Measurements from ENCODE around the gene EIF4A2.
"Not testable (repeated sequence)": the region's sequence is repeated elsewhere in the genome, so short reads cannot be mapped to it uniquely, and the experiment has no call there.

EIF4A2 gene

DNA sequence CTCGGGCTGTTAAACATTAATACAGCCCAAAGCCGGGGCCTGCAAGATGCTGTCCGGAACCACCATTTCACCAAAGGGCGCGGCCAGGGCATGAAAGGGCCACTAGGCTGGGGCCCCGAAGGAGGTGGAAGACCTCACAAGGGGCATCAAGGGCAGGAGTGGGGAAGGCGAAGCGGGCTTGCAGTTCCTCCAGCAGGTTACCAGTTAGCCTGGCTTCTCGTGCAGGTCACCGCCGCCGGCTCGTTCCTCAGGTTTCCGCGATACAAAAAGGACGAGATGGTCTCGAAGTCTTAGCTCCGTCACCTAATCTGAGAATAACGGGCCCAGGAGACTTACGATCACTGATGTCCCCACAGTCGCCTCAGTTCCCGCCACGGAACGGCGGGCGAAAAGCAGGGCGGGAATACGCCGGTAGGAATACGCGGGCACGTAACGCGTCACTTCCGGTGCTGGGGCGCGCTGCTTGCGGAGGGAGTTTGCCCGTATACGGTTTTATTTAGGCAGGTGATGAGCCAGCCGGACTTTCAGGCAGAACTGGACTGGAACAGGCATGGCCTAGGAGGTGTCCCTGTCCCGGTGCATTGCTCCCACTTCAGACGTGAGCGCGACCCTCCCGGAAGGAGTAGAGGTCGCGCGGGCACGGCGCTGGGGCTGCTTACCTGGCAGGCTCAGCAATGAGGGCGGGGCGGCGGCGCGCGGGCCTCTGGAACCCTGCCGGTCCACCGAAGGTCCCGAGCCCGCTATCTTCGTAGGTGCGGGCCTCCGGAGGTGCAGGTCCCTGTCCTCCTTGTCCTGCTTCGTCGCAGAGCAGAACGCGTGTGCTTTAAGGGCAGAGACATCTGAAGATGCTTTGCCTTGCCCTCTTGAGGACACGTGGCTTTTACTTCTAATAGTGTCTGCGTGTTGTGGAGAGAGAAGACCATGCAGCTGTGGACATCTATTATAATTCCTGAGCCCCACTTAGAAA, 23.0 kb downstream of the EIF4A2 start, which contains the start of gene RFC4:
RFC4 (minus strand) TSS at position 394 of the 967 bp plus-strand sequence. CDS start 1,769 bp downstream, outside the sequence.
- TF ChIP-seq, protein P1, sequence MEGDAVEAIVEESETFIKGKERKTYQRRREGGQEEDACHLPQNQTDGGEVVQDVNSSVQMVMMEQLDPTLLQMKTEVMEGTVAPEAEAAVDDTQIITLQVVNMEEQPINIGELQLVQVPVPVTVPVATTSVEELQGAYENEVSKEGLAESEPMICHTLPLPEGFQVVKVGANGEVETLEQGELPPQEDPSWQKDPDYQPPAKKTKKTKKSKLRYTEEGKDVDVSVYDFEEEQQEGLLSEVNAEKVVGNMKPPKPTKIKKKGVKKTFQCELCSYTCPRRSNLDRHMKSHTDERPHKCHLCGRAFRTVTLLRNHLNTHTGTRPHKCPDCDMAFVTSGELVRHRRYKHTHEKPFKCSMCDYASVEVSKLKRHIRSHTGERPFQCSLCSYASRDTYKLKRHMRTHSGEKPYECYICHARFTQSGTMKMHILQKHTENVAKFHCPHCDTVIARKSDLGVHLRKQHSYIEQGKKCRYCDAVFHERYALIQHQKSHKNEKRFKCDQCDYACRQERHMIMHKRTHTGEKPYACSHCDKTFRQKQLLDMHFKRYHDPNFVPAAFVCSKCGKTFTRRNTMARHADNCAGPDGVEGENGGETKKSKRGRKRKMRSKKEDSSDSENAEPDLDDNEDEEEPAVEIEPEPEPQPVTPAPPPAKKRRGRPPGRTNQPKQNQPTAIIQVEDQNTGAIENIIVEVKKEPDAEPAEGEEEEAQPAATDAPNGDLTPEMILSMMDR (IDR thresholded peaks at IDR 0.05; ENCODE audit: insufficient read depth, low read depth, low read length, missing control alignments), result no peak
- peak; percentile 80 for DNase-seq (ENCODE audit: low read depth)
- H3K4me3 ChIP-seq (ENCODE audit: low read length), result peak within 1 kb of the TSS; percentile 91

DNA sequence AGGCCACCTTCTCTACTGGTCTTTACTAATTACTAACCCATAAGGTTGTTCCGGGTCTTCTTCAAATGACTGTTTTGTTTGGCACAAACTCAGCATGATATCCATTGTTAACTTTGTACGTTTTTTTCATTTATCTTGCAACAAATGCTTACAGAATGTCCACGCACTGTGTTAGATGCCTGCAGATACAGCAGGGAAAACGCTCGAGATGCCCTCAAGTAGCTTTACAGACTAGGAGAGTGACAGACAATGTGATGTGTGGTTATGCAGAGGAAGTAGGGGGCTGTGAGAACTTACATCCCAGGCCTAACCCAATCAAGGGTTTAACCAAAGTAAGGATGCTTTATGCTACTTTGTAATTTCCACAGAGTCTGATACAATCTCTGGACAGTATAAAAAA, 23.9 kb downstream of the EIF4A2 start:
- no peak for DNase-seq (ENCODE audit: low read depth)
- TF ChIP-seq, protein P1 (IDR thresholded peaks at IDR 0.05; ENCODE audit: insufficient read depth, low read depth, low read length, missing control alignments), result no peak
- peak overlapping the region; percentile 91 for H3K4me3 ChIP-seq (ENCODE audit: low read length)

DNA sequence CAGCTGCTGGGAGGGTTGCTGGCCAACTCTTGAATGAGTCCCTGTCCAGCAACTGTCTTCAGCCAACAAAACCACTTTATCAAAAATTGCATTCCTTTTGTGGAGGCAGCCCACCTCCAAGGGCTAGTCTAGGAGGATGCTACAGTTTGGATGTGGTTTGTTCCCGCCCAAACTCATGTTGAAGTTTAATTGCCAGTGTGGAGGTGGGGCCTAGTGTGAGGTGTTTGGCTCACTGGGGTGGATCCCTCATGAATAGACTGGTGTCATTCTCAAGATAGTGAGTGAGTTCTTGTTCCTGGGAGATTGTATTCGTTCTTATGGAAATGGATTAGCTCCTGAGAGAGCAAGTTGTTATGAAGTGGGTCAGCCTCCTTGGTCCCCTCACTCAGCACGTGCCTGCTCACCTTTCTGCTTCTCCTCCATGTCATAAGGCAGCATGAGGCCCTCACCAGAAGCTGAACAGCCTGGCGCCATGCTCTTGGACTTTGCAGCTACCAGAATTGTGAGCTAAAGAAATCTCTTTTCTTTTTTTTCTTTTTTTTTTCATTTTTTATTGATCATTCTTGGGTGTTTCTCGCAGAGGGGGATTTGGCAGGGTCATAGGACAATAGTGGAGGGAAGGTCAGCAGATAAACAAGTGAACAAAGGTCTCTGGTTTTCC, 27.1 kb downstream of the EIF4A2 start:
- no peak for DNase-seq (ENCODE audit: low read depth)
- H3K4me3 ChIP-seq (ENCODE audit: low read length), result no peak overlapping the region
- TF ChIP-seq, protein P1 (IDR thresholded peaks at IDR 0.05; ENCODE audit: insufficient read depth, low read depth, low read length, missing control alignments), result no peak

DNA sequence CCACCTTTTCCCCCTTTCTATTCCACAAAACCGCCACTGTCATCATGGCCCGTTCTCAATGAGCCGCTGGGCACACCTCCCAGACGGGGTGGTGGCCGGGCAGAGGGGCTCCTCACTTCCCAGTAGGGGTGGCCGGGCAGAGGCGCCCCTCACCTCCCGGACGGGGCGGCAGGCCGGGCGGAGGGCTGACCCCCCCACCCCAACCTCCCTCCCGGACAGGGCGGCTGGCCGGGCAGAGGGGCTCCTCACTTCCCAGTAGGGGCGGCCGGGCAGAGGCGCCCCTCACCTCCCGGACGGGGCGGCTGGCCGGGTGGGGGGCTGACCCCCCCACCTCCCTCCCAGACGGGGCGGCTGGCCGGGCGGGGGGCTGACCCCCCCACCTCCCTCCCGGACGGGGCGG, 27.9 kb downstream of the EIF4A2 start:
- DNase-seq (ENCODE audit: low read depth); H3K4me3 ChIP-seq (ENCODE audit: low read length): not testable (repeated sequence)

DNA sequence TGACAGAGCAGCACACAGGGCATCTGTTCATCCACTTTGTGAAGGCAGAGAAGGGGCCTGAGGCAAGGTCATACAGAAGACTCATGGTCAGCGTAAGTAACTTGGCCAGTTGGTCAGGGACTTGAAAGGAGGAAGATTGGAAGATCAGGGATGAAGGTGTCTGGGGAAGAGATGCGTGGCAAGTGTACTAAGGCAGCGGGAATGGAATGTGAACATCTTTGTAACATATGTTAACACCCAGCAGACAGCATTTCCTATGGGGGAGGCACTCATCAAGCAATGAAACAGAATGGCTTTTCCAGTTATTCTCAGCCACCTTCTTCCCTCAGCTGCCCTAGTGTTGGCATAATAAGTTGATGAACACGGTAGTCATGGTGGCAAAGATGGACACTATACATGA, 30.7 kb downstream of the EIF4A2 start:
- no peak for DNase-seq (ENCODE audit: low read depth)
- TF ChIP-seq, protein P1 (IDR thresholded peaks at IDR 0.05; ENCODE audit: insufficient read depth, low read depth, low read length, missing control alignments), result no peak
- H3K4me3 ChIP-seq (ENCODE audit: low read length), result no peak overlapping the region

DNA sequence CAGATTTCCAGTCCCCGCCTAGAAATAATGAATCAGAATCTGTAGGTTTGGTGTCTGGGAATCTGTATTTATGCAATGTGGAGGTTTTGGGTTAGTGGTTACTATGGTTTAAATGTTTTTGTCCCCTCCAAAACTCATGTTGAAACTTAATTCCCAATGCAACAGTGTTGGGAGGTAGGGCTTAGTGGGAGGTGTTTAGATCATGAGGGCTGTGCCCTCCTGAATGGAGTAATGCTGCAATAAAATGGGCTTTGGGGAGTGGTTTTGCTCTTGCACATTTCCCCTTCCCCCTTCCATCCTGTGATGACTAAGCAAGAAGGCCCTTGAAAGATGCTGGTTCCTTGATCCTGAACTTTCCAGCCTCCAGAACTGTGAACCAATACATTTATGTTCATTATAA, 32.1 kb downstream of the EIF4A2 start:
- TF ChIP-seq, protein P1 (IDR thresholded peaks at IDR 0.05; ENCODE audit: insufficient read depth, low read depth, low read length, missing control alignments), result no peak
- H3K4me3 ChIP-seq (ENCODE audit: low read length), result no peak overlapping the region
- peak; percentile 49 for DNase-seq (ENCODE audit: low read depth)

DNA sequence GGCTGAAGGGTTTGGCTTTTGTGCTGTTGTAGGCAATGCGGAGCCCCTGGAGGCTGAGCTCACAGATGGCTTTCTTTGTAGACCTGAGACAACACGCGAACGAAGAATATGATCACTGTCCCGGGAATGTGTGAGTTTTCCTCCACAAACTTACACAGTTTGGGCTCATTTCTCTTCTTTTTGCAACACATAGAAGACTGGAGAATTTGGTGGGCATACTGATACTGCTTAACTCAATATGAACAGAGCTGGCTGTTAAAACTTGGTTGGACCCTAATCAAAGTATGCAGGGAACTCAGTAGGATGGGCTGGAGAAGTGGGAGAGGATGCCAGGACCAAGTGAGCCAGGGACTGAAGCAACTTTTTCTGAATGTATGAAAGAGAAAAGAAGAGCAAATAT, 35.1 kb downstream of the EIF4A2 start:
- TF ChIP-seq, protein P1 (IDR thresholded peaks at IDR 0.05; ENCODE audit: insufficient read depth, low read depth, low read length, missing control alignments), result no peak
- no peak for DNase-seq (ENCODE audit: low read depth)
- no peak overlapping the region for H3K4me3 ChIP-seq (ENCODE audit: low read length)
